ENCODE data around the gene PIGM.

DNA sequence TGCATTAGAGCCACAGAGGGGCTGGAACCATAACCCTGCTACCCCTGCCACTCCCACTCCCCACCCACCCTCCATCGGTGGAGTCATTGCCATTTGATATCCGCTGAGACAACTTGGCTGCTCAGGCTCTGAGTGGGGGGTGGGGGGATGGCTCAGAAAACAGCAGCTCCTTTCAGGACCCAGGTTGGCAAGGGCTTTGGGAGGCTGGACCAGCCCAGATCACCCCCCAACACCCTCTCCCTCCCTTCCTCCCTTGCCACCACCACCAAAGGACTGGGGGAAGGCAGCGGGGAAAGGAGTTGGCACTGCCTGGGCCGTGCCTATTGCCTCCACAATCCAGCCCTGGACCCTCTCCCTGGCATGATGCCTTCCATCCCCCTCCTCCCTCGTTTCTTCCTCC is 36.4 kb upstream of the PIGM start:
- TF ChIP-seq, protein P1, sequence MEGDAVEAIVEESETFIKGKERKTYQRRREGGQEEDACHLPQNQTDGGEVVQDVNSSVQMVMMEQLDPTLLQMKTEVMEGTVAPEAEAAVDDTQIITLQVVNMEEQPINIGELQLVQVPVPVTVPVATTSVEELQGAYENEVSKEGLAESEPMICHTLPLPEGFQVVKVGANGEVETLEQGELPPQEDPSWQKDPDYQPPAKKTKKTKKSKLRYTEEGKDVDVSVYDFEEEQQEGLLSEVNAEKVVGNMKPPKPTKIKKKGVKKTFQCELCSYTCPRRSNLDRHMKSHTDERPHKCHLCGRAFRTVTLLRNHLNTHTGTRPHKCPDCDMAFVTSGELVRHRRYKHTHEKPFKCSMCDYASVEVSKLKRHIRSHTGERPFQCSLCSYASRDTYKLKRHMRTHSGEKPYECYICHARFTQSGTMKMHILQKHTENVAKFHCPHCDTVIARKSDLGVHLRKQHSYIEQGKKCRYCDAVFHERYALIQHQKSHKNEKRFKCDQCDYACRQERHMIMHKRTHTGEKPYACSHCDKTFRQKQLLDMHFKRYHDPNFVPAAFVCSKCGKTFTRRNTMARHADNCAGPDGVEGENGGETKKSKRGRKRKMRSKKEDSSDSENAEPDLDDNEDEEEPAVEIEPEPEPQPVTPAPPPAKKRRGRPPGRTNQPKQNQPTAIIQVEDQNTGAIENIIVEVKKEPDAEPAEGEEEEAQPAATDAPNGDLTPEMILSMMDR (IDR thresholded peaks at IDR 0.05; ENCODE audit: insufficient read depth, low read depth, low read length): no peak
- TF ChIP-seq EZH2 (IDR thresholded peaks at IDR 0.05; ENCODE audit: insufficient read depth, low read length): no peak

All from astrocyte (in vitro differentiated cells and primary cell).